ENCODE results near the gene TTN. TPM values are rescaled to one million over a fixed set of nuclear protein-coding genes. Genes with fewer than 3 reads are reported as not detected.

TTN gene
- polyA plus RNA-seq, 3 donors, result under 0.01 to 0.12 (median 0.08) TPM

GRCh38 chr2:178629463-178629862 lies 177.8 kb downstream of the TTN start:
- H2AFZ ChIP-seq (ENCODE audit: insufficient read depth, low read depth, low read length, poor library complexity, severe bottlenecking), result no peak overlapping the region
- H3K36me3 ChIP-seq (replicated peaks in 1 of 2; ENCODE audit: control insufficient read depth in 1 of 2, insufficient read depth in 2 of 2, low read length in 2 of 2), result no peaks in the 10 kb centered on the region
- Mint-ChIP-seq H3K9me3 (peaks cover 0 to 2% (median 0%) of the 10 kb centered on the region in 7 donors), H3K27ac (no peak overlapping the region), H3K4me1 (no peaks in the 10 kb centered on the region), H3K36me3 (no peaks in the 10 kb centered on the region), H3K4me3 (no peak overlapping the region), H3K27me3 (ENCODE audit: low read depth in 3 of 3) (peaks cover 0 to 3% (median 0%) of the 10 kb centered on the region in 3 donors)
- H3K4me2 ChIP-seq (replicated peaks; ENCODE audit: extremely low read depth, low read length, poor library complexity, severe bottlenecking), result no peak overlapping the region
- H3K9me3 ChIP-seq (replicated peaks in 1 of 2; ENCODE audit: control insufficient read depth in 1 of 2, insufficient read depth in 1 of 2, low read length in 2 of 2), result no peaks in the 10 kb centered on the region
- 94% methylated on average over 6 of the region's 11 CpGs for WGBS (ENCODE audit: insufficient coverage)
- intact Hi-C loops (cut with micrococcal nuclease), result no loop called here
- no peaks in the 10 kb centered on the region for H3K27me3 ChIP-seq (ENCODE audit: control insufficient read depth in 2 of 2, insufficient read depth in 2 of 2, low read length in 2 of 2)
- H3K79me2 ChIP-seq (ENCODE audit: insufficient read depth, low read length), result no peaks in the 10 kb centered on the region
- no peaks in the 10 kb centered on the region for H3K4me1 ChIP-seq (ENCODE audit: control insufficient read depth in 1 of 2, insufficient read depth in 2 of 2, low read length in 2 of 2)
- H3K4me3 ChIP-seq (replicated peaks in 1 of 3; ENCODE audit: low read depth in 2 of 3, low read length in 3 of 3), result no peak overlapping the region
- TF ChIP-seq CTCF (IDR thresholded peaks at IDR 0.05), result no peak
- H4K20me1 ChIP-seq (ENCODE audit: insufficient read depth, low read length), result no peaks in the 10 kb centered on the region
- no peak for DNase-seq
- no peak overlapping the region for H3K9ac ChIP-seq (ENCODE audit: insufficient read depth, low read length, poor library complexity, severe bottlenecking)
- no peak overlapping the region for H3K27ac ChIP-seq (ENCODE audit: low read depth in 1 of 2, low read length in 2 of 2)

GRCh38 chr2:178628605-178629004 lies 178.6 kb downstream of the TTN start:
- WGBS (ENCODE audit: insufficient coverage), result 80% methylated on average over 1 of the region's 4 CpGs
- Histone ChIP-seq H2AFZ (ENCODE audit: insufficient read depth, low read depth, low read length, poor library complexity, severe bottlenecking) (no peak overlapping the region), H4K20me1 (ENCODE audit: insufficient read depth, low read length) (no peaks in the 10 kb centered on the region), H3K27me3 (ENCODE audit: control insufficient read depth in 2 of 2, insufficient read depth in 2 of 2, low read length in 2 of 2) (no peaks in the 10 kb centered on the region), H3K9me3 (replicated peaks in 1 of 2; ENCODE audit: control insufficient read depth in 1 of 2, insufficient read depth in 1 of 2, low read length in 2 of 2) (no peaks in the 10 kb centered on the region), H3K27ac (ENCODE audit: low read depth in 1 of 2, low read length in 2 of 2) (no peak overlapping the region), H3K9ac (ENCODE audit: insufficient read depth, low read length, poor library complexity, severe bottlenecking) (no peak overlapping the region), H3K79me2 (ENCODE audit: insufficient read depth, low read length) (no peaks in the 10 kb centered on the region), H3K4me1 (ENCODE audit: control insufficient read depth in 1 of 2, insufficient read depth in 2 of 2, low read length in 2 of 2) (no peaks in the 10 kb centered on the region), H3K4me3 (replicated peaks in 1 of 3; ENCODE audit: low read depth in 2 of 3, low read length in 3 of 3) (no peak overlapping the region), H3K4me2 (replicated peaks; ENCODE audit: extremely low read depth, low read length, poor library complexity, severe bottlenecking) (no peak overlapping the region), H3K36me3 (replicated peaks in 1 of 2; ENCODE audit: control insufficient read depth in 1 of 2, insufficient read depth in 2 of 2, low read length in 2 of 2) (no peaks in the 10 kb centered on the region)
- H3K36me3 Mint-ChIP-seq, result no peaks in the 10 kb centered on the region
- no peak for TF ChIP-seq CTCF (IDR thresholded peaks at IDR 0.05)
- H3K27ac Mint-ChIP-seq, result no peak overlapping the region
- no peak for DNase-seq
- intact Hi-C loops (cut with micrococcal nuclease), result no loop called here
- no peaks in the 10 kb centered on the region for H3K4me1 Mint-ChIP-seq
- peaks cover 0 to 3% (median 0%) of the 10 kb centered on the region in 3 donors for H3K27me3 Mint-ChIP-seq (ENCODE audit: low read depth in 3 of 3)
- H3K4me3 Mint-ChIP-seq, result no peak overlapping the region
- peaks cover 0 to 2% (median 0%) of the 10 kb centered on the region in 7 donors for H3K9me3 Mint-ChIP-seq

All from CD14-positive monocyte (primary cell).